ACHN (cell line): Measurements from ENCODE around the gene LRRC43.

ENCODE experiments used
- DNase-seq: peaks from one replicate; pipeline ENCODE4 v3.0.0-alpha.2; 2015
- in situ Hi-C: cut with HindIII; loops from 2 replicates; pipeline ENCODE4 v1.10.0; 2017; ENCODE audit warnings: low sequenced_read_pairs, low pct_ligation_motif_present, low pct_unique_long_range_greater_than_20kb

LRRC43 gene

DNA sequence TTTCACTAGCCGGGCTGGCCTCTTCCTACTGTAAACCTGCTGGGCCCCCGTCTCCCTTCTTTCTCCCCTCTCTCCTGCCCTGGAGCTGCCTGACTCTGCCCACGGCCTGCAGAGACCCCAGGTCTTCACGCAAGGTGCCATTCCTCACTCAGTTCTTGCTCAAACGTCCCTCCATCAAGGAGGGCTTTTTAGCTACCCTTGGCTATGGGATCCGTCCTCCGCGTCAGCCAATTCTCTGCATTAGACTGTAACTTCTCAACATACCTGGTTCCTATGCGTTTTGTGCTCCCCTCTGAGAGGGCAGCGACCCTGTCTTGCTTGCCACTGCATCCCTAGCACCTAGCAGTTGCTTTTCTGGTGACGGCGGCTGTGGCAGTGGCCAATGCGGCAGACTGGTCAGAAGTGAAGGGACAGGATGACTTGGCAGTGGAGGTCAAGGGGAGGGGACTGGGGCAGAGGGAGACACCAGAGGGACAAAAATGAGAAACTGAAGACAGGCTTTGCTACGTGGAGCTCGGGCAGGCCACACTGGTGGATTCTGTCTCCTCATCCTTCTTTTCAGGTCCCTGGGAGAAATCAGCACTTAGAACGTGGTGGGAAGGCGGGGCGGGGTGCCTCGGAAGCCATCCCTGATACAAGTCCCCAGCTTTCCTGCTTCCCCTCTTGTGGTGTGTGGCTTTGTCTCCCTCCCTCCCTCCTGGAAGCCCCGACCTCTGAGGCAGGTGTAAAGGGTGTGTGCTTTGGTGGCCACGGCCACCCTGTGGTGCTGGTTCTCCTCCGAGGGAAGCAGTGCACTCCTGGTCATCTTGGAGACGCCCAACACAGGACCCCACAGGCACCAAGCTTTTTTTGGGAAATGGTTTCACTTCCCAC is 22.4 kb downstream of the LRRC43 start:
- no peak for DNase-seq
- in situ Hi-C loops, result no loop called here

DNA sequence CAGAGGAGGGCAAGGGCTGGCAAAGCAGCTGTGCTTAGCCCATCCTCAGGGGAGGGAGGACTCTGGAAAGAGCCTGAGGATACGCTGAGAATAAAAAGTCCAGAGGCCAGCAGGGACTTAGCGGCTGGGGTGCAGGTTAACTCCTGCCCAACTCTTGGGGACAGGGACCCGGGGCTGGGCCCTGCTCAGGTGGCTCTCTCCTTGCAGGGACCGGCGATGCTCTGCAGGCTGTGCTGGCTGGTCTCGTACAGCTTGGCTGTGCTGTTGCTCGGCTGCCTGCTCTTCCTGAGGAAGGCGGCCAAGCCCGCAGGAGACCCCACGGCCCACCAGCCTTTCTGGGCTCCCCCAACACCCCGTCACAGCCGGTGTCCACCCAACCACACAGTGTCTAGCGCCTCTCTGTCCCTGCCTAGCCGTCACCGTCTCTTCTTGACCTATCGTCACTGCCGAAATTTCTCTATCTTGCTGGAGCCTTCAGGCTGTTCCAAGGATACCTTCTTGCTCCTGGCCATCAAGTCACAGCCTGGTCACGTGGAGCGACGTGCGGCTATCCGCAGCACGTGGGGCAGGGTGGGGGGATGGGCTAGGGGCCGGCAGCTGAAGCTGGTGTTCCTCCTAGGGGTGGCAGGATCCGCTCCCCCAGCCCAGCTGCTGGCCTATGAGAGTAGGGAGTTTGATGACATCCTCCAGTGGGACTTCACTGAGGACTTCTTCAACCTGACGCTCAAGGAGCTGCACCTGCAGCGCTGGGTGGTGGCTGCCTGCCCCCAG is 23.4 kb downstream of the LRRC43 start:
- in situ Hi-C loops, result no loop called here
- no peak for DNase-seq

DNA sequence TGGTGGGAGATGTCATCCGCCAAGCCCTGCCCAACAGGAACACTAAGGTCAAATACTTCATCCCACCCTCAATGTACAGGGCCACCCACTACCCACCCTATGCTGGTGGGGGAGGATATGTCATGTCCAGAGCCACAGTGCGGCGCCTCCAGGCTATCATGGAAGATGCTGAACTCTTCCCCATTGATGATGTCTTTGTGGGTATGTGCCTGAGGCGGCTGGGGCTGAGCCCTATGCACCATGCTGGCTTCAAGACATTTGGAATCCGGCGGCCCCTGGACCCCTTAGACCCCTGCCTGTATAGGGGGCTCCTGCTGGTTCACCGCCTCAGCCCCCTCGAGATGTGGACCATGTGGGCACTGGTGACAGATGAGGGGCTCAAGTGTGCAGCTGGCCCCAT is 24.1 kb downstream of the LRRC43 start:
- DNase-seq, result no peak
- in situ Hi-C loops, result no loop called here

DNA sequence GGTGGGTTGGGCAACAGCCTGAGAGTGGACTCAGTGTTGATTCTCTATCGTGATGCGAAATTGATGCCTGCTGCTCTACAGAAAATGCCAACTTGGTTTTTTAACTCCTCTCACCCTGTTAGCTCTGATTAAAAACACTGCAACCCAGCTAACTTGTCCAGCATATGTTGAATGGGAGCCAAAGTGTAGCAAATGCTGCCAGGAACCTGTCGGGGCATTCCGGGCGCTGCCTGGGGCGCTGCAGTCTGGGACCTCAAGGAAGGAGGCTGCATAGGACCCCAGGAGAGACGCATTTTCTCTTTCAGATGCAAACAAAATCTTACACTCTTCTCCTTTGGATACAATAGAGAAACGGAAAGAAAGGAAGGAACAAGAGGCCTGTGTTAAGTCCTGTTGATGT is 24.5 kb downstream of the LRRC43 start:
- in situ Hi-C loops, result no loop called here
- DNase-seq, result no peak

DNA sequence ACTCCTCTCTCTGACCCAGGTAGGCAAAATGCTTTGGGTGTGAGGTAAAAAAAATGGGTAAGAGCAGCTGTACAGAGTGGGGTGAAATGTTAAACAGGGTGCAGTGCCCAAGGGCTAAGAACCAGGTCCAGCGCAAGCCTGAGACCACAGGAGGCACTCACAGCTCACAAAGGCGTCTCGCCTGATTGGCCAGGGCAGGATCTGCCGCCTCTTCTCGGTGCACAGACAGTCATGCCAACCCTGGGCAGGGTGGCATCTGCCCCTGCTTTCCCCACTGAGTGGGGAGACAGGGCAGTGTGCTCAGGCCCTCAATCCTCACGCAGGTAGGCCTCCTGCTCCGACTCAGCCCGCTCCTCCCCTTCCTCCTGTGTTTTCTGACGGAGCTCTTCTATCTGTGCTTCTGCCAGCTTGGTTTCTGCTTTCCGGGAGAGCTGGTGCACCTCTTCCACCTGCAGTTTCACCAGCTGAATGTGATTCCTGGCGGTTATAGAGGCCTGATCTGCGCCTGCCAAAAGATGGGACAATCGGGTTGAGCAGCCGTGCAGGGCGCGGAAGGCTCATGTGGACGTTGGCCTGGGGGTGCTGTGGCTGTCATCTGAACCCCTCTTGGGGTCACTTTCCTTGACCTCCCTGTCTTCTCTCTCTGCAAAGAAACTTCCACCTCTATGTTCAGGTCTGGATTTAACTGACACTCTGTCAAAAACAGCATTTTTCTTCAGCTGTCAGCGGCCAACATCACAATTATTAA is 25.3 kb downstream of the LRRC43 start:
- in situ Hi-C loops, result no loop called here
- no peak for DNase-seq

DNA sequence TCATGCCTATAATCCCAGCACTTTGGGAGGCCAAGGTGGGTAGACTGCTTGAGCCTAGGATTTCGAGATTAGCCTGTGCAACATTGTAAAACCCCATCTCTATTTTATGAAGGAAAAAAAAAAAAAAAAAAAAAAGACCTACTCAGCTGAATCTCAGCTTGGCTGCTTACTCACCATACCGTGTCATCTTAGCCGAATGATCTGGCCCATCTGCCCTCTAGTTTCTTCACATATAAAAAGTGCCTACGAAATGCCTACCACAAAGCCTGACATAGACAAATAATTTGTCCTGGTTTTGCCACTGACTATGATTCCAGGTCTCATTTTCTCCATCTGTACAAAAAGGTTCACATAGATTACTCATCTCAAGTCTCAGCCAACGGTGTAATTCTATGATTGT is 32.8 kb downstream of the LRRC43 start:
- in situ Hi-C loops, result no loop called here
- DNase-seq, result no peak

DNA sequence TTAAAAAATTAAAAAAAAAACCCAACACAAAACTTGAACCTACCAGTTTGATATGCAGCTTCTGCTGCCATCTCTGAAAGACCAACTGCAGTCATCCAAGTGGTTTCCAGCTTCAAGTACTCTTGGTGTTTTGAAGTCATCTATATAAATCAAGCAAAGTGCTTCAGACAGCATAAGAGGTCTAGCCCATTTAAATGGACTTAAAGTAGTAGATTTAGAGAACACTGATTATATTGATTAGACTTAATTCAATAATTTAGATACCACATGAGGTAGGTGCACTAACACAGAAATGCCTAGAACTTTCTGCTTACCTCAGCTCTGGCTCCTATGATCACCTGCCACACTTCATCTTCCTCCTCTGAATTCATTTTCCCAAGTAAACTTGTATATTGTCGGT is 33.5 kb downstream of the LRRC43 start:
- in situ Hi-C loops, result no loop called here
- DNase-seq, result no peak

DNA sequence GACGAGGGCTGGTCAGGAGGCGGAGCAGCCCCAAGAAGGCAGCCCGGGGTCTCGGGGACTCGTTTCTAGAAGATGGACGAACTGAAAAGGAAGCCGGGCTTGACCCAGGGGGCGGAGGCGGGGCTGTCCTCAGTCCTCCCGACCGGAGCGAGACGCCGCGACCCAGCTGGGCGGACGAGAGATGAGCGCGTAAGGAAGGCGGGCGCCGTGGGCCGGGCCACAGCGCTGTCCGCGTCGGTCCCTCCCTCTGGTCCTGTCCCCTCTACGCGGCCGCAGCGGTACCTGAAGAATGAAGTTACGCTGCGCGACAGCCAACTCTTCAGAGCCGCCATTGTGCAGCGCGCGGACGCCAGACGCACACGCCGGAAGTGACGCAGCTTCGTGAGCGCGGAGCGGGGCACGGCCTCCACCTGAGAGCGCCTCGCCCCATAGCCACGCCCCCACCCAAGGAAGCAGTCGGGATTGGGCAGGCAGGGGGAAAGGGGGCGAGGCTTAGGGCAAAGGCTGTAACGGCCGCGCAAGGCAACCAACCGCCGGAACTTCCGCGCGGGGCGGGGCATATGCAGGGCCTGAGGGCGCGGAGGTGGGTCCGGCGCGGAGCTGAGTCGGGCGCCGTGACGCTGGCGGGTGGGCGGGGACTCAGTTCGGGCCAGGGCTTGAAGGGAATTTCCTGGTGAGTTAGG is 42.9 kb downstream of the LRRC43 start, which contains the start of gene DIABLO:
Gene DIABLO, minus strand, starts transcription at position 370 of the 683 bp plus-strand sequence. Its CDS starts 38 bp downstream, at position 332.
- in situ Hi-C loops, result no loop called here
- peak; percentile 100 for DNase-seq

DNA sequence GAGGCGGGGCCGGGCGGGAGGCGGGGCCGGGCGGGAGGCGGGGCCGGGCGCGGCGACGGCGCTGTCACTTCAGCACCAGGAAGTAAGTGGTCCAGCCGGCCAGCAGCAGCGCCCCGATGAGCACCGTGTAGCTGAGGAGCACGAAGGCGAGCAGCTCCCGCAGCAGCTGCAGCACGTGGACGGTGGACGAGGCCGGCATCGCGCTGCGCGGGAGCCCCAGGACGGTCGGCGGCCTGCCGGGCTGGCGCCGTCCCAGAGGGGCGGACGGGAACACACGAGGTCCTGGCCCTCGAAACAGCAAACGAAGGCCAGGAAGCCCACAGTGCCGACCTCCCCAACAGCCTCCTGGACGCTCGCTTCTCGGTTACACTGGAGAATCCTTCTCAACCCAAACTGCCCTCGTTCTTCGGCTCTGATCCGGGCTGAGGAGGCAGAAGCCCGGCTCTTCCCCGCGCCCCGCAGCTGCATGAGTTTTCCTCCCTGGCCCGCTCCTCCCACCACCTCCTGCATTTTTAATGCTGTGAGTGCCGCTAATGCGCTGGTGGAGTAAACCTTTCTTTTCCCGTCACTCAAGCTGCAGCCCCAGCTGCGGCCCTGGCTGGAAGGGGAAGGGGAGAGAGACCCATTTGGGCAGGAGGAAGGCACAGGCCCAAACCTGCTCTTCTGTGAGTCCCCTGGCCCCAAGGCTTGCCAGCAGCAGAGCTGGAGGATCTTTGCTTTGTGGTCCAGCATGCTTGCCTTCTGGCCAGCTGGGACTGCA is 43.6 kb downstream of the LRRC43 start:
- DNase-seq, result no peak
- in situ Hi-C loops, result no loop called here

DNA sequence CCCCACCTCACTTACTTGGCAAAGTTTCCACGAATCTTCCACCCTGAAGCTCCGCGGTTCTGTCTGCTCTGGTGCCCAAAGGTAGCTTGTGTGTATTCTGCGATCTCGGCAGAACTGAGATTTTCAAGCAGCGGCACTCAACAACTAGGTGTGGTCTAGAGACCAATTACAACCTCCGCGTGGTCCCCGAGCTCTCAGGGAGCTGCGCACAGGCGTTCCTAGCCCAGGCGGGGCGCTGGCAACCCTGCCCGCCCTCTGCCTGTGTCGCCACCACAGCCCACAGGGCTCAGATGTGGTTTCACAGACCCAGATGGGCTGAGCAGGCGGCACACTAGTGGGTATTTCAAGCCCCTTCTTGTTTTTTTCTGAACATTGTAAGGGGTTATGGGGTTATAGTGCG is 44.4 kb downstream of the LRRC43 start:
- in situ Hi-C loops, result no loop called here
- DNase-seq, result no peak

DNA sequence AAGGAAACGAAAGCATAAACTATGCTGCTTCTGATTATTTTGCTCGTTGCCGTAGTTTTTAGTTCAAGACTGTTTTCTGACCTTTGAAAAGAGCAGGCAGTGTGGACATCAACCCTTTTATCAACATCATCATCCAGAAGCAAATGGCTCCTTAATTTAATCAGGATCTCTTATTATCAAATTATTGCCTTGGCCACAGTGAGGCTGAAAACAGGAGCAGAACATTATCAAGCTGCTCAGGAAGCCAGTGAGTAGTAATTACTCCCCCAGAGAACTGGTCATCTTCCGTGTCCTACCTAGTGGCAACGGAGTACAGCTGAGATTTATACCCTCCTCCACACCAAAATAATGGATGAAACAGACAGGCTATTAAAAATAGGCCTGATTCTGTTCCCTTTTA is 45.2 kb downstream of the LRRC43 start:
- in situ Hi-C loops, result no loop called here
- no peak for DNase-seq

DNA sequence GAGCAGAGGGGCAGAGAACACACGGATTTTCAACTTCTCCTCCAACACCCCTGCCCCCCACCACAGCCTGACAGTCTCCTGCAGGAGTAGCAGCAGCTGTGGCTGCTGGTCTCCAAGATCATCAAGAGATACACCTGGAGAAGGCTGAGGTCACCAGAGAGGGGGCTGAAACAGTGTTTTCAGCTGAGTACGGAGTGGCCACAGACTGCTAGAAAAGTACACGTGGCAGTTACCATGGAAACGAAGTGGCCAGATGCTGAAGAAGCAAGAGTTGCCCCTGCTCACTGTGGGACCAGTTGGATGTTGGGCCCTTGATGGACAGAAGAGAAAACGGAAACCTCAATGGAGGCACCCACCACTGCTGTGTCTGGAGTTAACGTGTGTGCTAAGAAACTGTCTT is 47.9 kb downstream of the LRRC43 start:
- no peak for DNase-seq
- in situ Hi-C loops, result no loop called here

DNA sequence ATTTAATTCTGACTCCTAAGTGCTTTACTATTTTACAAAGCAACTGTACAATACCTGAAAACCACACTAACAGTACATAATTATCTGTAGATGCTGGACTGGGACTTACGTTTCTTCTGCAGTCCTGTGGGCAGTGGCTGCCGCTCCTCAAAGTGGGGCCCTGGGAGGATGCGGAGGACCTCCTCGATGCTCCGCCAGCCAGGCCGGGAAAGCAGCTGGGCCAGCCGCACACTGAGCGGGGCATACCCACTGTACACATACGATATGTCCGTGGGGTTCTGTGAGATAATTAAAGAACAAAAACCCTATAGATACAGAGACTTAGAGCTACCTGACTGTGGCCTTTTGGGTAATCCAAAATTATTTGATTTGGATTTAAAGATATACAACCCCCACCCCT is 49.8 kb downstream of the LRRC43 start:
- in situ Hi-C loops, result no loop called here
- DNase-seq, result no peak

DNA sequence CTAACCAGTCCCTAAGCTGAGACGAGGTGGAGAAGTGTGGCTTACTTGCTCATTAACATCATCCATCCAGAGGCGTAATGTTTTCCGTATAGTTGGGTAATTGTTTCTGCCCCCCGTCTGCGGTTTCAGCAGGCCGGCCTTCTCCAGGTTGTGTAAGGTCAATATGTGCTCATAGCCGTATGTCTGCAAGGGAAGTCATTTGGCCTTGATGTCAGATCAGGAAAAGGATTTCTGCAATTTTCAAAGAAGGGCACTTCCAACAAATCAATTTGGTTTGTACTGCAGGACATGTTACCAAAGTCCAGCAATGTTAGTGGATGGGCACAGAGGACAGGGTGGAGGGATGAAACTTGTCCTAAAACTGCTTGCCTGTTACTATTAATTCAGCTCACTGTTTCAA is 52.8 kb downstream of the LRRC43 start:
- no peak for DNase-seq
- in situ Hi-C loops, result no loop called here

DNA sequence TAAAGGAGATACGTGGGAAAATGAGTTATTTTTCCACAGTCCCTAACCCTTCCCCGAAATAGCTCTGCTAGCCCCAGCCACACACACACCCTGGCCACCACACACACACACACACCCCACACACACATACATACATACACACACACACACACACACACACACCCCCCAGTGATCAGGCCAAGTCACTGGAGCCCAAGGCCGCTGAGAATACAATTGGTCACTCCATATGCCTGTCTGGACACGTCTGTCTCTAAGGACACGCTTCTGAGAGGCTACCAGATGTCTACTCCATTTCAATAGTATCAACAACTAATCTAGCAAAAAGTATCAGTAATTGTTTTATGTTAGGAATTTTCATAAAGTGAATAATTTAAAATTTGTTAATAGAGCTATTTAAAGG is 55.9 kb downstream of the LRRC43 start:
- in situ Hi-C loops, result no loop called here

DNA sequence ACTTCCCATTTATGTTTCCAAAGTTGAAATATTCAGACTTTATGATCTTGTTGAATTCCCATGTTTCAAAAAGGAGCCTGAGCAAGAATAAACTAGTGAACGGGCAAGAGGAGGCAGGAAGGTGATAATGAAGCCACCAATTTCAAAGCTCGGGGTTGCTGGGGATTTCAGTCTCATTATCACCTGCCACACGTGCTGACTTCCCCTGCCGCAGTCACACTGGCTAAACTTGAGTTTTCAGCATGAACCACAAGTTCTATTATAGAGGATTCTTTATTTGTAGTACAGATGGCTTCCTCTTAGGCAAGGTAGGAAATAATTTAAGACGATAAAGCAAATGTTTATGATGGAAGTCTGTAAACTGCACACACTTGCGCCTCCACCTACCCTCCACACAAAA is 61.0 kb downstream of the LRRC43 start:
- no peak for DNase-seq
- in situ Hi-C loops, result no loop called here

More for the DNA sequence above, 55.9 kb downstream of the LRRC43 start:
- DNase-seq, result no peak

DNA sequence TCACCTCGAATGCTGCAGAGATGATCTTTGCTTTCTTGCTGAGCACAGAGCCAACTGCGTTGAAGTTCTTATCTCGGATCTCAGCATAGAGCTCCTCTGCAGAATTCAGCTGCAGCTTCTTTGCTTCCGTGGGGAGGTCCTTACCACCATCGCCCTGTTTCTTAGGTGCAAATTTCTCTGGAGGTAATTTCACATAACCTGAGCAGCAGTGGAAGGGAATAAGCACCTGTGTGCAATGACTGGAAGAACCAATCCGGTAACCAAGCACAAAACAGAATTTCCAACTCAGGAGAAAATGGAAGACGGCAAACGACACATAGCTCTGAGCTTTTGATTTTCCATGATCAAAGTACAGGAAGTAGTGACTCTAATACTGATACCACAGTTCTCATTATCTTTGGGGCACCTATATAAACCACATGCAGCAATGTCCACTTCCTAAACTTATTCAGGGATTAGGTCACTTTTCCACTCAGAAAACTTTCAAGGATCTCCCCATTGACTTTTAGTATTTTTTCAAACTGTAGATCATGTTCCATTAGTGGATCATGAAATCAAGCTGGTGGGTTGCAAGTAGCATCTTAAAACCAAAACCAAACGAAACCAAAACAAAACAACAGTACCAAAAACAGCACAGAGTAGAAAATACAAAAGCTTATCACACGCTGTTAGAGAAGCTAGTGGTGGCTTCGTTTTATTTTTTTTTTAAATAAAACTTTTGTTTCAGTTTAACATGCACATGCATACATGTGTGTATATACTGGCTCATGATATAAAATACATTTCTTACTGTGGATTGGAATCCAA is 61.8 kb downstream of the LRRC43 start:
- no peak for DNase-seq
- in situ Hi-C loops, result no loop called here
